ENCODE measurements around the gene DDX23. TPM values are rescaled to one million over a fixed set of nuclear protein-coding genes. Genes with fewer than 3 reads are reported as not detected.

DDX23 gene
- total RNA-seq, 1 donor from 2014 or later: 68.7 TPM

DNA sequence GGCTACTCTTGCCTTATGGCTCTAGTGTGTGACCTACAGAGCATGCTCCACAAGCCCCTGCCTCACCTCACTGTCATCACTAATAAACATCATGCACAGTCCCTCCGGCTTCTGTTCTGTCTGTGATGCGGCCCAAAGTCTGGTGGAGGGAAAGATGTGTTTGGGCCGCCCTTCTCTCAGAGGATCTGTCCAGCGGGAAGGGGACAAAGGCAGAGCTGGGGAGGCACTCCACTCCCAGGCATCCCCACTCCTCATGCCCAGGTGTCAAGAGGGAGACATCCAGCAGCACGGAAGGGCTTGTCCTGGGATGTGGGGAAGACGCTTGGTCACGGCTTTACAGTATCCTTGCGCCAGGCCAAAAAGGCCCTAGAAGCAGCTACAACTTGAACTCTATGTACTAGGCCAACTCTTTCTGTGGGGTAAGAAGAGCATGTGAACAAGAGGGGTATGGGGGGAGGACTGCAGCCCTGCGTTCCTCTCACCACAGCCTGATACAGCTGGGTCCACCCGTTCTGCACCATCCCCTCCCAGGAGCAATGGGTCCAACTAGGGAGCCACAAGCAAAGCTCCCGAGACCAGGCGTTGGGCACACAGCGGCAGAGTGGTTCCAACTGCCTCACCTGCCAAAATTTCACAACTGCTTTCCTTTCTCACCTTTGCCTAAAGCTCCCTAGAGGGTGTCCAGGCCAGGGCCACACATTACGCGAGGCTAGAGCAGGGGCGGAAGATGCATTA, 23.0 kb downstream of the DDX23 start:
- Histone ChIP-seq H3K27me3 (ENCODE audit: control insufficient read depth, insufficient read depth, low read length) (no peaks in the 10 kb centered on the region), H3K4me3 (ENCODE audit: low read depth, low read length) (no peak overlapping the region), H3K36me3 (ENCODE audit: control insufficient read depth, insufficient read depth, low read length) (peaks cover 31% of the 10 kb centered on the region)
- TF ChIP-seq, protein P1, sequence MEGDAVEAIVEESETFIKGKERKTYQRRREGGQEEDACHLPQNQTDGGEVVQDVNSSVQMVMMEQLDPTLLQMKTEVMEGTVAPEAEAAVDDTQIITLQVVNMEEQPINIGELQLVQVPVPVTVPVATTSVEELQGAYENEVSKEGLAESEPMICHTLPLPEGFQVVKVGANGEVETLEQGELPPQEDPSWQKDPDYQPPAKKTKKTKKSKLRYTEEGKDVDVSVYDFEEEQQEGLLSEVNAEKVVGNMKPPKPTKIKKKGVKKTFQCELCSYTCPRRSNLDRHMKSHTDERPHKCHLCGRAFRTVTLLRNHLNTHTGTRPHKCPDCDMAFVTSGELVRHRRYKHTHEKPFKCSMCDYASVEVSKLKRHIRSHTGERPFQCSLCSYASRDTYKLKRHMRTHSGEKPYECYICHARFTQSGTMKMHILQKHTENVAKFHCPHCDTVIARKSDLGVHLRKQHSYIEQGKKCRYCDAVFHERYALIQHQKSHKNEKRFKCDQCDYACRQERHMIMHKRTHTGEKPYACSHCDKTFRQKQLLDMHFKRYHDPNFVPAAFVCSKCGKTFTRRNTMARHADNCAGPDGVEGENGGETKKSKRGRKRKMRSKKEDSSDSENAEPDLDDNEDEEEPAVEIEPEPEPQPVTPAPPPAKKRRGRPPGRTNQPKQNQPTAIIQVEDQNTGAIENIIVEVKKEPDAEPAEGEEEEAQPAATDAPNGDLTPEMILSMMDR (IDR thresholded peaks at IDR 0.05; ENCODE audit: insufficient read depth, low read length, severe bottlenecking): no peak
- no peak for FAIRE-seq
- no peak for DNase-seq (ENCODE audit: low read depth)

DNA sequence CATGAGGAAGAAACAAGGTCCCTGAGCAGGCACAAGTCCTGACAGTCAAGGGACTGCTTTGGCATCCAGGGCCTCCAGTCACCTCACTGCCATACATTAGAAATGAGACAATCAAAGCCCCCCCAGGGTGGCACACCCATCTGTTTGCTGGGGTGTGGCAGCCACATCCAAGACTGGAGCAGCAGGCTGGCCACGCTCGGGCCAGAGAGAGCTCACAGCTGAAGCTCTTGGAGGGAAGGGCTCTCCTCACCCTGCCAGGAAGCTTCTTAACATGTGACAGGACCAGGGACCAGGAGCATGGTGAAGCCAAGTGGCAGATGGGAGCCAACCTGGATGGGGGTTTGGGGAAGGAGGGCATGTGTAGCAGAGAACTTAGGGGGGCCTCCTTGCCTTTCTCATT, 23.7 kb downstream of the DDX23 start:
- H3K4me3 ChIP-seq (ENCODE audit: low read depth, low read length): no peak overlapping the region
- DNase-seq (ENCODE audit: low read depth): no peak
- no peaks in the 10 kb centered on the region for H3K27me3 ChIP-seq (ENCODE audit: control insufficient read depth, insufficient read depth, low read length)
- peaks cover 28% of the 10 kb centered on the region for H3K36me3 ChIP-seq (ENCODE audit: control insufficient read depth, insufficient read depth, low read length)
- TF ChIP-seq, protein P1 (IDR thresholded peaks at IDR 0.05; ENCODE audit: insufficient read depth, low read length, severe bottlenecking): no peak
- peak; percentile 73 for FAIRE-seq

- H3K4me3 ChIP-seq (ENCODE audit: low read depth, low read length): no peak overlapping the region
- H3K36me3 ChIP-seq (ENCODE audit: control insufficient read depth, insufficient read depth, low read length): peaks cover 22% of the 10 kb centered on the region
- FAIRE-seq: no peak
- no peaks in the 10 kb centered on the region for H3K27me3 ChIP-seq (ENCODE audit: control insufficient read depth, insufficient read depth, low read length)
- TF ChIP-seq, protein P1 (IDR thresholded peaks at IDR 0.05; ENCODE audit: insufficient read depth, low read length, severe bottlenecking): no peak
- no peak for DNase-seq (ENCODE audit: low read depth)
These were observed 24.4 kb downstream of the DDX23 start for GRCh38 chr12:48827513-48828096.

GRCh38 chr12:48827026-48827425, 24.9 kb downstream of the DDX23 start:
- TF ChIP-seq, protein P1 (IDR thresholded peaks at IDR 0.05; ENCODE audit: insufficient read depth, low read length, severe bottlenecking): no peak
- Histone ChIP-seq H3K27me3 (ENCODE audit: control insufficient read depth, insufficient read depth, low read length) (no peaks in the 10 kb centered on the region), H3K36me3 (ENCODE audit: control insufficient read depth, insufficient read depth, low read length) (peaks cover 17% of the 10 kb centered on the region), H3K4me3 (ENCODE audit: low read depth, low read length) (no peak overlapping the region)
- FAIRE-seq (no peak), DNase-seq (ENCODE audit: low read depth) (no peak)

DNA sequence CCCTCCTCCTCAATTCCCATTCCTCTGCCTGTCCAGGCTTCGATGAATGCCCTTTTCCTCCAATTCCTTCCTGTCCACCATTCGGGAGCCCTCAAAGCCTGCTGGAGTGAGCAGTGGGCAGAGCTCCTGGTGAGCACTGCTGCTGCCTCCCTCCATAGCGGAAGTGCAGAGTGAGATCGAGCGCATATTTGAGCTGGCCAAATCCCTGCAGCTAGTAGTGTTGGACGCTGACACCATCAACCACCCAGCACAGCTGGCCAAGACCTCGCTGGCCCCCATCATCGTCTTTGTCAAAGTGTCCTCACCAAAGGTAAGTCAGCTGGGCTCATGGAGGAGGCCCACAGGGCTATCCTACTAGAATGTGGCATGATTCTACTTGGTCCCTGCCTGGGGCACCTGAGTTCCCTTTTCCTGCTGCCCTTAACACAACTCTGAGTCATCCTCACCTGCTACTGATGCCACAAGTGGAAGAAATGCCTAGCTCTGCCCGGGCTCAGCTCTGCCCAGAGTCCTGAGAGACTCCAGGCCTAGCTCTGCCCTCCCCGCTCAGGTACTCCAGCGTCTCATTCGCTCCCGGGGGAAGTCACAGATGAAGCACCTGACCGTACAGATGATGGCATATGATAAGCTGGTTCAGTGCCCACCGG, 25.6 kb downstream of the DDX23 start:
- no peaks in the 10 kb centered on the region for H3K27me3 ChIP-seq (ENCODE audit: control insufficient read depth, insufficient read depth, low read length)
- no peak overlapping the region for H3K4me3 ChIP-seq (ENCODE audit: low read depth, low read length)
- FAIRE-seq: peak; percentile 75
- peaks cover 15% of the 10 kb centered on the region for H3K36me3 ChIP-seq (ENCODE audit: control insufficient read depth, insufficient read depth, low read length)
- TF ChIP-seq, protein P1 (IDR thresholded peaks at IDR 0.05; ENCODE audit: insufficient read depth, low read length, severe bottlenecking): no peak
- peak; percentile 84 for DNase-seq (ENCODE audit: low read depth)
